ENCODE measurements around the gene LHFPL2. TPM values are rescaled to one million over a fixed set of nuclear protein-coding genes. Genes with fewer than 3 reads are reported as not detected.
A peak's percentile ranks its signal among the peaks of the same experiment; 100 is the strongest.

LHFPL2 gene
- total and polyA plus RNA-seq, 9 of the 15 experiments (the other 6 are each of a cell fraction or from before 2014, with no cell fraction given): 1.0 to 6.6 (median 4.6) TPM

DNA sequence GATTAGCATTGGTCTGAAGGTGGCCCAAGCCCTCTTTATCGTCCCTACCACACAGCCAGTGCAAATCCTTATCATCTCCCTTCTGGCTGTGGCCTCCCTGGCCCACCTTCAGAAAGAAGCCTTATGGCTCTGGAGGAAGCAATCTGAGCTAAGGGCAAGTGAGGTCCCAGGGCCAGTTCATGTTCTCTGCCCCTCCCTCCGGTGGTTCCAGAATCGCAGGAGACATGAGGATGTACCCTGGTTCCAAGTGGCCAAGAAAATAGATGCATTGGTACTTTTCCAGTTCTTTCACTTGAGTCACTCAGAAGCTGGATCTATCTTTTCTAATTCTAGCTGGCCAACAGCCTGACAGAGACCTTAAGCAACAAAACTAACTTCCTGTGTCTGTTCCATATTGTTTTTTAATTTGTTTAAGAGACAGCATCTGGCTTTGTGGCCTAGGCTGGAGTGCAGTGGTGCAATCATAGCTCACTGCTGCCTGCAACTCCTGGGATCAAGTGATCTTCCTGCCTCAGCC is 60.7 kb downstream of the LHFPL2 start (continued):
- TF ChIP-seq, protein P1, sequence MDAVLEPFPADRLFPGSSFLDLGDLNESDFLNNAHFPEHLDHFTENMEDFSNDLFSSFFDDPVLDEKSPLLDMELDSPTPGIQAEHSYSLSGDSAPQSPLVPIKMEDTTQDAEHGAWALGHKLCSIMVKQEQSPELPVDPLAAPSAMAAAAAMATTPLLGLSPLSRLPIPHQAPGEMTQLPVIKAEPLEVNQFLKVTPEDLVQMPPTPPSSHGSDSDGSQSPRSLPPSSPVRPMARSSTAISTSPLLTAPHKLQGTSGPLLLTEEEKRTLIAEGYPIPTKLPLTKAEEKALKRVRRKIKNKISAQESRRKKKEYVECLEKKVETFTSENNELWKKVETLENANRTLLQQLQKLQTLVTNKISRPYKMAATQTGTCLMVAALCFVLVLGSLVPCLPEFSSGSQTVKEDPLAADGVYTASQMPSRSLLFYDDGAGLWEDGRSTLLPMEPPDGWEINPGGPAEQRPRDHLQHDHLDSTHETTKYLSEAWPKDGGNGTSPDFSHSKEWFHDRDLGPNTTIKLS (IDR thresholded peaks at IDR 0.05; ENCODE audit: borderline replicate concordance, low read depth): peak; percentile 39; the same call in 1 of the 2 replicates
- TF ChIP-seq SIN3A (IDR thresholded peaks at IDR 0.05; ENCODE audit: borderline replicate concordance in 2 of 2, control insufficient read depth in 1 of 2, low read depth in 2 of 2, low read length in 2 of 2): no peak
- TF ChIP-seq, protein P2, sequence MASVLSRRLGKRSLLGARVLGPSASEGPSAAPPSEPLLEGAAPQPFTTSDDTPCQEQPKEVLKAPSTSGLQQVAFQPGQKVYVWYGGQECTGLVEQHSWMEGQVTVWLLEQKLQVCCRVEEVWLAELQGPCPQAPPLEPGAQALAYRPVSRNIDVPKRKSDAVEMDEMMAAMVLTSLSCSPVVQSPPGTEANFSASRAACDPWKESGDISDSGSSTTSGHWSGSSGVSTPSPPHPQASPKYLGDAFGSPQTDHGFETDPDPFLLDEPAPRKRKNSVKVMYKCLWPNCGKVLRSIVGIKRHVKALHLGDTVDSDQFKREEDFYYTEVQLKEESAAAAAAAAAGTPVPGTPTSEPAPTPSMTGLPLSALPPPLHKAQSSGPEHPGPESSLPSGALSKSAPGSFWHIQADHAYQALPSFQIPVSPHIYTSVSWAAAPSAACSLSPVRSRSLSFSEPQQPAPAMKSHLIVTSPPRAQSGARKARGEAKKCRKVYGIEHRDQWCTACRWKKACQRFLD (CRISPR knock-in tag; IDR thresholded peaks at IDR 0.05): peak; percentile 91
- no peak for TF ChIP-seq KLF13 (tag; IDR thresholded peaks at IDR 0.05; ENCODE audit: borderline replicate concordance, low read depth)
- TF ChIP-seq CBX3 (IDR thresholded peaks at IDR 0.05; ENCODE audit: borderline replicate concordance in 1 of 2, low read length in 2 of 2): peak in 1 of 2 experiments; percentile 52; a peak in 1 of 3 replicates
- TF ChIP-seq, protein P3, sequence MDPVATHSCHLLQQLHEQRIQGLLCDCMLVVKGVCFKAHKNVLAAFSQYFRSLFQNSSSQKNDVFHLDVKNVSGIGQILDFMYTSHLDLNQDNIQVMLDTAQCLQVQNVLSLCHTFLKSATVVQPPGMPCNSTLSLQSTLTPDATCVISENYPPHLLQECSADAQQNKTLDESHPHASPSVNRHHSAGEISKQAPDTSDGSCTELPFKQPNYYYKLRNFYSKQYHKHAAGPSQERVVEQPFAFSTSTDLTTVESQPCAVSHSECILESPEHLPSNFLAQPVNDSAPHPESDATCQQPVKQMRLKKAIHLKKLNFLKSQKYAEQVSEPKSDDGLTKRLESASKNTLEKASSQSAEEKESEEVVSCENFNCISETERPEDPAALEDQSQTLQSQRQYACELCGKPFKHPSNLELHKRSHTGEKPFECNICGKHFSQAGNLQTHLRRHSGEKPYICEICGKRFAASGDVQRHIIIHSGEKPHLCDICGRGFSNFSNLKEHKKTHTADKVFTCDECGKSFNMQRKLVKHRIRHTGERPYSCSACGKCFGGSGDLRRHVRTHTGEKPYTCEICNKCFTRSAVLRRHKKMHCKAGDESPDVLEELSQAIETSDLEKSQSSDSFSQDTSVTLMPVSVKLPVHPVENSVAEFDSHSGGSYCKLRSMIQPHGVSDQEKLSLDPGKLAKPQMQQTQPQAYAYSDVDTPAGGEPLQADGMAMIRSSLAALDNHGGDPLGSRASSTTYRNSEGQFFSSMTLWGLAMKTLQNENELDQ (CRISPR knock-in tag; IDR thresholded peaks at IDR 0.05; ENCODE audit: borderline replicate concordance): no peak
- no peak; the same call in 1 of the 2 replicates for TF ChIP-seq ZNF263 (CRISPR knock-in tag; IDR thresholded peaks at IDR 0.05; ENCODE audit: borderline replicate concordance)
- TF ChIP-seq SP1 (CRISPR knock-in tag; IDR thresholded peaks at IDR 0.05): no peak
- TF ChIP-seq, protein P4, sequence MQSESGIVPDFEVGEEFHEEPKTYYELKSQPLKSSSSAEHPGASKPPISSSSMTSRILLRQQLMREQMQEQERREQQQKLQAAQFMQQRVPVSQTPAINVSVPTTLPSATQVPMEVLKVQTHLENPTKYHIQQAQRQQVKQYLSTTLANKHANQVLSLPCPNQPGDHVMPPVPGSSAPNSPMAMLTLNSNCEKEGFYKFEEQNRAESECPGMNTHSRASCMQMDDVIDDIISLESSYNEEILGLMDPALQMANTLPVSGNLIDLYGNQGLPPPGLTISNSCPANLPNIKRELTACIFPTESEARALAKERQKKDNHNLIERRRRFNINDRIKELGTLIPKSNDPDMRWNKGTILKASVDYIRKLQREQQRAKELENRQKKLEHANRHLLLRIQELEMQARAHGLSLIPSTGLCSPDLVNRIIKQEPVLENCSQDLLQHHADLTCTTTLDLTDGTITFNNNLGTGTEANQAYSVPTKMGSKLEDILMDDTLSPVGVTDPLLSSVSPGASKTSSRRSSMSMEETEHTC (IDR thresholded peaks at IDR 0.05): 0 out of 2 replicates have a peak, but pooled peaks have one; percentile 58
- TF ChIP-seq ZNF239 (CRISPR knock-in tag; IDR thresholded peaks at IDR 0.05): no peak
- no peak for TF ChIP-seq SRSF9 (IDR thresholded peaks at IDR 0.05; ENCODE audit: borderline replicate concordance, low read depth, low read length)
- 0 out of 2 replicates have a peak, but pooled peaks have one; percentile 24 for TF ChIP-seq ZKSCAN8 (CRISPR knock-in tag; IDR thresholded peaks at IDR 0.05)
- no peak for TF ChIP-seq ZBTB17 (CRISPR knock-in tag; IDR thresholded peaks at IDR 0.05)
- TF ChIP-seq TOE1 (IDR thresholded peaks at IDR 0.05; ENCODE audit: borderline replicate concordance): peak; percentile 42; the same call in 1 of the 2 replicates
- no peak for TF ChIP-seq TOE1 (CRISPR knock-in tag; IDR thresholded peaks at IDR 0.05; ENCODE audit: borderline replicate concordance, low read depth)
- TF ChIP-seq, protein P5, sequence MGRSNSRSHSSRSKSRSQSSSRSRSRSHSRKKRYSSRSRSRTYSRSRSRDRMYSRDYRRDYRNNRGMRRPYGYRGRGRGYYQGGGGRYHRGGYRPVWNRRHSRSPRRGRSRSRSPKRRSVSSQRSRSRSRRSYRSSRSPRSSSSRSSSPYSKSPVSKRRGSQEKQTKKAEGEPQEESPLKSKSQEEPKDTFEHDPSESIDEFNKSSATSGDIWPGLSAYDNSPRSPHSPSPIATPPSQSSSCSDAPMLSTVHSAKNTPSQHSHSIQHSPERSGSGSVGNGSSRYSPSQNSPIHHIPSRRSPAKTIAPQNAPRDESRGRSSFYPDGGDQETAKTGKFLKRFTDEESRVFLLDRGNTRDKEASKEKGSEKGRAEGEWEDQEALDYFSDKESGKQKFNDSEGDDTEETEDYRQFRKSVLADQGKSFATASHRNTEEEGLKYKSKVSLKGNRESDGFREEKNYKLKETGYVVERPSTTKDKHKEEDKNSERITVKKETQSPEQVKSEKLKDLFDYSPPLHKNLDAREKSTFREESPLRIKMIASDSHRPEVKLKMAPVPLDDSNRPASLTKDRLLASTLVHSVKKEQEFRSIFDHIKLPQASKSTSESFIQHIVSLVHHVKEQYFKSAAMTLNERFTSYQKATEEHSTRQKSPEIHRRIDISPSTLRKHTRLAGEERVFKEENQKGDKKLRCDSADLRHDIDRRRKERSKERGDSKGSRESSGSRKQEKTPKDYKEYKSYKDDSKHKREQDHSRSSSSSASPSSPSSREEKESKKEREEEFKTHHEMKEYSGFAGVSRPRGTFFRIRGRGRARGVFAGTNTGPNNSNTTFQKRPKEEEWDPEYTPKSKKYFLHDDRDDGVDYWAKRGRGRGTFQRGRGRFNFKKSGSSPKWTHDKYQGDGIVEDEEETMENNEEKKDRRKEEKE (IDR thresholded peaks at IDR 0.05; ENCODE audit: borderline replicate concordance in 1 of 2, control insufficient read depth in 1 of 2, low read depth in 2 of 2, low read length in 1 of 2): no peak

All from K562 (cell line).